Urothelium cell line (cell line): ENCODE measurements around the gene TCP11.

Source experiments
- DNase-seq: peaks from one replicate; pipeline ENCODE4 v3.0.0; 2011; ENCODE audit warnings: low spot score, mixed read lengths
- FAIRE-seq: peaks from 2 replicates; lab custom pipeline; 2011; peaks lifted over from hg19 to GRCh38; lab: Jason Lieb, UNC

TCP11 gene

GRCh38 chr6:35068206-35068605, 72.9 kb downstream of the TCP11 start:
- FAIRE-seq (no peak), DNase-seq (no peak)
